HUES64 (cell line): ENCODE data around the gene TEX14.
"Not testable (repeated sequence)": the region's sequence is repeated elsewhere in the genome, so short reads cannot be mapped to it uniquely, and the experiment has no call there.

Experiments used
- H3K27ac ChIP-seq: 2 replicates; pipeline ENCODE4 v1.7.0; 2013; ENCODE audit warnings: low read depth, low read length, inconsistent platforms
- H3K27me3 ChIP-seq: 2 replicates; pipeline ENCODE4 v1.6.1; 2013; ENCODE audit warnings: mild to moderate bottlenecking, low read length; ENCODE audit not compliant: insufficient read depth
- H3K36me3 ChIP-seq: 2 replicates; pipeline ENCODE4 v1.6.1; 2013; ENCODE audit warnings: mild to moderate bottlenecking, low read length; ENCODE audit not compliant: insufficient read depth
- H3K4me1 ChIP-seq: 2 replicates; pipeline ENCODE4 v1.6.1; 2013; ENCODE audit warnings: mild to moderate bottlenecking, low read length, moderate library complexity; ENCODE audit not compliant: insufficient read depth
- H3K4me3 ChIP-seq: 2 replicates; pipeline ENCODE4 v1.5.1; 2013; ENCODE audit warnings: mild to moderate bottlenecking, low read length, moderate library complexity
- H3K9ac ChIP-seq: 2 replicates; pipeline ENCODE4 v1.6.1; 2013; ENCODE audit warnings: mild to moderate bottlenecking, low read depth, low read length
- H3K9me3 ChIP-seq: 2 replicates; pipeline ENCODE4 v1.6.1; 2013; ENCODE audit warnings: low read depth, low read length; ENCODE audit not compliant: insufficient read depth
- WGBS: fragments of 150-250, 120-280 bp; methylation state at CpG from one replicate; pipeline ENCODE4 v1.1.7; 2013; ENCODE audit warnings: missing lambda C conversion rate; 5-methylcytosine and 5-hydroxymethylcytosine counted together

TEX14 gene

GRCh38 chr17:58593123-58593522, 98.7 kb downstream of the TEX14 start:
- no peak overlapping the region for H3K9ac ChIP-seq
- no peak overlapping the region for H3K27ac ChIP-seq
- H3K4me1 ChIP-seq = no peaks in the 10 kb centered on the region
- WGBS = 96% methylated on average over 1 of the region's 1 CpG
- H3K4me3 ChIP-seq = no peak overlapping the region
- no peaks in the 10 kb centered on the region for H3K27me3 ChIP-seq
- H3K36me3 ChIP-seq = no peaks in the 10 kb centered on the region
- H3K9me3 ChIP-seq = no peaks in the 10 kb centered on the region

GRCh38 chr17:58591455-58591854, 100.4 kb downstream of the TEX14 start:
- Histone ChIP-seq H3K4me1 (no peaks in the 10 kb centered on the region), H3K4me3 (no peak overlapping the region), H3K27ac (no peak overlapping the region), H3K27me3 (no peaks in the 10 kb centered on the region), H3K36me3 (no peaks in the 10 kb centered on the region), H3K9ac (no peak overlapping the region), H3K9me3 (no peaks in the 10 kb centered on the region)
- WGBS = 92% methylated on average over 2 of the region's 6 CpGs

- H3K4me1 ChIP-seq = no peaks in the 10 kb centered on the region
- no peak overlapping the region for H3K4me3 ChIP-seq
- H3K9ac ChIP-seq = no peak overlapping the region
- H3K27me3 ChIP-seq = no peaks in the 10 kb centered on the region
- 100% methylated on average over 2 of the region's 2 CpGs for WGBS
- no peaks in the 10 kb centered on the region for H3K9me3 ChIP-seq
- no peaks in the 10 kb centered on the region for H3K36me3 ChIP-seq
- H3K27ac ChIP-seq = no peak overlapping the region
Measured at GRCh38 chr17:58590377-58590776, 101.5 kb downstream of the TEX14 start.

- Histone ChIP-seq H3K36me3 (no peaks in the 10 kb centered on the region), H3K27ac (no peak overlapping the region), H3K9ac (no peak overlapping the region), H3K4me1 (no peaks in the 10 kb centered on the region), H3K9me3 (no peaks in the 10 kb centered on the region), H3K27me3 (no peaks in the 10 kb centered on the region), H3K4me3 (no peak overlapping the region)
- 9% methylated on average over 2 of the region's 2 CpGs for WGBS
Measured at GRCh38 chr17:58587713-58588117, 104.1 kb downstream of the TEX14 start.

- no peaks in the 10 kb centered on the region for H3K27me3 ChIP-seq
- H3K27ac ChIP-seq = no peak overlapping the region
- H3K9me3 ChIP-seq = no peaks in the 10 kb centered on the region
- H3K4me3 ChIP-seq = no peak overlapping the region
- no peaks in the 10 kb centered on the region for H3K4me1 ChIP-seq
- no peaks in the 10 kb centered on the region for H3K36me3 ChIP-seq
- 100% methylated on average over 1 of the region's 1 CpG for WGBS
- no peak overlapping the region for H3K9ac ChIP-seq
Measured at GRCh38 chr17:58586009-58586644, 105.7 kb downstream of the TEX14 start.

- WGBS = 90% methylated on average over 8 of the region's 10 CpGs
- Histone ChIP-seq H3K9me3 (no peaks in the 10 kb centered on the region), H3K9ac (no peak overlapping the region), H3K4me3 (no peak overlapping the region), H3K36me3 (no peaks in the 10 kb centered on the region), H3K27ac (no peak overlapping the region), H3K4me1 (no peaks in the 10 kb centered on the region), H3K27me3 (no peaks in the 10 kb centered on the region)
Measured at GRCh38 chr17:58585554-58585953, 106.3 kb downstream of the TEX14 start.

GRCh38 chr17:58583486-58583885, 108.4 kb downstream of the TEX14 start:
- 96% methylated on average over 5 of the region's 5 CpGs for WGBS
- no peak overlapping the region for H3K9ac ChIP-seq
- no peak overlapping the region for H3K27ac ChIP-seq
- H3K4me3 ChIP-seq = no peak overlapping the region
- no peaks in the 10 kb centered on the region for H3K36me3 ChIP-seq
- H3K4me1 ChIP-seq = no peaks in the 10 kb centered on the region
- no peaks in the 10 kb centered on the region for H3K27me3 ChIP-seq
- H3K9me3 ChIP-seq = no peaks in the 10 kb centered on the region

- not testable (repeated sequence) for H3K36me3 ChIP-seq, H3K27me3 ChIP-seq, H3K9me3 ChIP-seq, H3K4me3 ChIP-seq, H3K9ac ChIP-seq, H3K4me1 ChIP-seq, H3K27ac ChIP-seq
- WGBS = 93% methylated on average over 7 of the region's 7 CpGs
Measured at GRCh38 chr17:58582718-58583117, 109.1 kb downstream of the TEX14 start.

- H3K4me3 ChIP-seq = no peak overlapping the region
- no peak overlapping the region for H3K27ac ChIP-seq
- H3K9ac ChIP-seq = no peak overlapping the region
- 0 out of 2 replicates have a peak, but pooled peaks cover 2% of the 10 kb centered on the region for H3K4me1 ChIP-seq
- no peaks in the 10 kb centered on the region for H3K9me3 ChIP-seq
- 100% methylated on average over 2 of the region's 2 CpGs for WGBS
- no peaks in the 10 kb centered on the region for H3K27me3 ChIP-seq
- H3K36me3 ChIP-seq = no peaks in the 10 kb centered on the region
Measured at GRCh38 chr17:58580671-58581070, 111.2 kb downstream of the TEX14 start.

- Histone ChIP-seq H3K27me3 (no peaks in the 10 kb centered on the region), H3K9me3 (no peaks in the 10 kb centered on the region), H3K4me3 (no peak overlapping the region), H3K9ac (no peak overlapping the region), H3K36me3 (no peaks in the 10 kb centered on the region), H3K4me1 (0 out of 2 replicates have a peak, but pooled peaks cover 2% of the 10 kb centered on the region), H3K27ac (no peak overlapping the region)
- 30% methylated on average over 7 of the region's 7 CpGs for WGBS
Measured at GRCh38 chr17:58577696-58578095, 114.1 kb downstream of the TEX14 start.

GRCh38 chr17:58576679-58577367, 115.0 kb downstream of the TEX14 start:
- Histone ChIP-seq H3K36me3 (no peaks in the 10 kb centered on the region), H3K27ac (no peak overlapping the region), H3K9me3 (no peaks in the 10 kb centered on the region), H3K27me3 (no peaks in the 10 kb centered on the region), H3K4me3 (no peak overlapping the region), H3K4me1 (0 out of 2 replicates have a peak, but pooled peaks cover 2% of the 10 kb centered on the region), H3K9ac (no peak overlapping the region)
- 69% methylated on average over 3 of the region's 3 CpGs for WGBS
